HG03103 (cell line): Measurements from ENCODE around the gene EMC8.
"Not testable (repeated sequence)": the region's sequence is repeated elsewhere in the genome, so short reads cannot be mapped to it uniquely, and the experiment has no call there.

Experiments used
- ATAC-seq: cut with Tn5 transposase; IDR thresholded peaks from one replicate; pipeline ENCODE4 v1.9.1; 2021; ENCODE audit warnings: low read depth; ENCODE audit not compliant: unreplicated experiment

EMC8 gene

DNA sequence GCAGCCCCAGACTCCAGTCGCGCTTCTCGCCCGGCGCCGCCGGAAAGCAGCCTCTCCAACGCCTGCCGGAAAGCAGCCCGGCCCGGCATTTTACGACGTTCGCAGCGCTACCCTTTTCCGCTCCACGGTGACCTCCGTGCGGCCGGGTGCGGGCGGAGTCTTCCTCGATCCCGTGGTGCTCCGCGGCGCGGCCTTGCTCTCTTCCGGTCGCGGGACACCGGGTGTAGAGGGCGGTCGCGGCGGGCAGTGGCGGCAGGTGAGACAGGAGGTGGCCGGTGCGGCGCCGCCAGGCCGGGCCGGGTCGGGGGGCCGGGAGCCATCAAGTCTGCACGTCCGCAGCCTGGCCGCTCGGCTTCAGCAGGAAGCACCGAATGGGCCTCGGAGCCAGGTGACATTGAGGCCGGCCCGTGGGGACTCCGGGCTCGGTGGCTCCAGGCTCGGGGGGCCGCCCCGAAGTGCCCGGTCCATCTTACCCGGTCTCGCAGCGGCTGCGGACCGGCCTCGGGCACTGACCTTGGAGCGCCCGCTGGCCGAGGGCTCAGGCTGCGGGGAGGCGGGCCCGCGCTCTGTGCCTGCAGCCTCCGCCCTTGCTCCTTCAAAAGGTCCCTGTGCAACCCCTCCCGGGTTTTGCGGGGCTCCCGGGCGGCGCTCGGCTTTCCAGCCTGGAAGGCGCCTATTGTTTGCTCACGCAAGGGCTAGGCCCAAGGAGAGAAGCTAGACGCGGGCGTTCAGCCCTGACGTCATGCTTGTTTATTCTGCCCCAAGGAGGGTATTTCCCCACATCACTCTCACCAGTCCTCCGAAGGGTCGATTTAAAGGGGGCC lies at the start of gene EMC8, which contains the start of gene COX4I1:
Gene EMC8, minus strand, starts transcription at position 48 of the 824 bp plus-strand sequence. CDS start 249 bp downstream, outside the sequence.
Gene COX4I1, plus strand, starts transcription at position 199 of the 824 bp plus-strand sequence. CDS start 1,511 bp downstream, outside the sequence.
- ATAC-seq, result peak; percentile 72

DNA sequence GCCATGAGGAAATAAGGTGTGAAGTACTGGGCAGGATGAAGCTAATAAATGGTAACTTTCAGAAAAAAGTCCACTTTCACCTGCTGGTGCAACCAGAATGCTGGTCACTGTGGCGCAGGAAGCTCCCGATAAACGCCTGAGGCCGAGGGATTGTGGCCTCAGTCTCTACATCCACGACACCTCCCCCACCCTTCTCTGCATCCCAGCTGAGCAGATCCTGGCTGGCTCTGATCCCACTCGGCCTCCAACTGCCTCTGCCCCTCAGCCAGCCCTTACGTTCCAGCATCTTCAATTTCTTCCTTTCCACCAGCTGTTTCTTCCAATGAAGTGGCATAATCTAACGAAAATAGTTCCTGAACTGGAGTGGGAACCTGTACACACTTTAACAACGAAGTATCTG lies 49.6 kb upstream of the EMC8 start:
- no peak for ATAC-seq

DNA sequence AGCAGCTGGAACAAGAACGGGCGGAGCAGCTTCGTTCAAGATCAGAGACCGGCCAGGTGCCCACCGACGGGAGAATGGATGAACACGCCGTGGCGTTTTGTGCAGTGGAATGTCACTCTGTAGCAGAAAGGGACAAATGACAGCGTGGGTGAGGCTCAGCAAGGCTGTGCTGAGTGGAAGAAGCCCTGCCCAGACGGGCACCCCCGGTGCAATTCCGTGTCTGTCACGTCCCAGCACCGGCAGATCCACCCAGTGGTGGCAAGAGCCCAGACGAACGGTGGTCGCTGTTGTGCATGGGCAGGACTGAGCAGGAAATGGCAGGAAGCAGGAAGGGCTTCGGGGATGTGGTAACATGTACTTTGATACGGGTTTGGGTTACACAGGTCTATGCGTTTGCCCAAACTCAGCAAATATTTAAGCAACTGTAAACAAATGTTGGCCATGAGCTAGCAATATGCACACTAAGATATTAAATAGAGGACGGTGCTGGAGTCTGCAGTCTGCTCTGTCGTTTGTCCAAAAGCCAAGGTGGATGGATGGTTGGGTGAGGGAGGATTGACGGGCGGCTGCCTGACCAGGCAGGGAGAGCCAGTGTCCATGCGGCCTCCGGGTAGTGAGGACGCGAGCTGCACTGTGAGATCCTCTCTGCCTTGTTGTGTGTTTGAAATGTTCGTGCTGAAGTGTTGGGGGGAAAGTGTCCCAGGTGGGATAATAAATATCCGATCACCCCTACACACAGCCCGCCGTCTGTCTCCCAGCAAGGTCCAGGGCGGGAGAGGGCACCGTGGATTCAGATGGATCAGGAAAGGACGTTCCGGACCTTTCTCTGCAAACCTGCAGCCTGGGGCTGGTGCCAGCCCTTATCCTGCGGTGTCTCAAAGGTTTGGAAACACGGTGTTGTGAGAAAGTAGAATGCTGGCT lies 48.6 kb upstream of the EMC8 start:
- ATAC-seq, result no peak

DNA sequence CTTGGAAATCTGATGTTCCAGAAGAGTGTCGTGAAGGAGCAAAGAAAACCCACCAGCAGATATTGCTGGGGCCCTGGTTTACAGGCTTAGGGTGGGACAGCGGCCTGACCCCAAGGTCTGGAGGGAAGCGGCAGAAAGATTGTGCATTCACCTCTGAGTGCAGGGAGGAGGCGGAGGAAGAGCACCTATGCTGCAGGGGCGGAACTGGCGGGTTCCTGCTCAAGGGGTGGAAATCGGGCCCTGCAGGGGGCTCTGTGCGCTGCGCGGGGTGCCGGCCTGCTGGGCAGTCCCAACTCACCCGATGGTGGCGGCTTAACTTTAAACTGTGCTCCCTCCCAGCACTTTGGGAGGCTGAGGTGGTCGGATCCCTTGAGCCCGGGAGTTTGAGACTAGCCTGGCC lies 47.7 kb upstream of the EMC8 start:
- ATAC-seq, result no peak

DNA sequence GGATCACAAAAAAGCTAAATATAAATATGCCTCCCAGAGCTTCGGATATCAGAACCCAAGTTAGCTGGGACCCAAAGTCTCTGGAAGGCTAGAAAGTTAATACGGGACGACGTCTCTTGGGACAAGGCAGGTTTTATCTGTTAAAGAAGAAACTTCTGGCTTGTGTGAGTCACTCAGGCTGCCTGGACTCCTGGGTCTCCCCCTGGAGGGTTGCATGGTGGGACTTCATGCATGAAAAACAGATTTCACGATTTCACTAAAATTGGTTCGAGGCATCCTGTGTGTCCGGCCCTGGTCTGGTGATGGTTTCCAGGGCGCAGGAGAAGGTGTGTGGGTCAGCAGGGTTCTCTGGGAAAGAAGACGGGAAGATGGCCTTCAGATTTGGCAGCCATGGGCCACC lies 47.1 kb upstream of the EMC8 start:
- ATAC-seq, result no peak

DNA sequence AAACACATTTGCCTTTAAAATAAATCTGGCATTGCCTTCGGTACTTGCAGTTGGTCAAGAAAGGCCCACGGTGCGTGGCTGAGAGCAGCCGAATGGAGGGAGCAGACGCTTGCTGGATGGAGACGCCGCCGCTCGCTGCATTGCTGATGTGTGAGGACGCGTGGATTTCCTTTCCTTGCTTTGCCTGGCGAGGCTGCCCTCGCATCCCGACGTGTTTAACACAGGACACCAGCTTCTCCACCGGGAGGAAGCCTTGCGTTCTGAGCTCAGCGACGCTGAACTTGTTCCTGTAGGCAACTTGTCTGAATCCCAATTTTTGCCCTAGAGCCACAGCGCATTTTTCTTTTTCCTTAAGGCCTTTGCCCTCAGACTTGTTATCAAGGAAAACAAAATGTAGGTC lies 45.9 kb upstream of the EMC8 start:
- ATAC-seq, result no peak

DNA sequence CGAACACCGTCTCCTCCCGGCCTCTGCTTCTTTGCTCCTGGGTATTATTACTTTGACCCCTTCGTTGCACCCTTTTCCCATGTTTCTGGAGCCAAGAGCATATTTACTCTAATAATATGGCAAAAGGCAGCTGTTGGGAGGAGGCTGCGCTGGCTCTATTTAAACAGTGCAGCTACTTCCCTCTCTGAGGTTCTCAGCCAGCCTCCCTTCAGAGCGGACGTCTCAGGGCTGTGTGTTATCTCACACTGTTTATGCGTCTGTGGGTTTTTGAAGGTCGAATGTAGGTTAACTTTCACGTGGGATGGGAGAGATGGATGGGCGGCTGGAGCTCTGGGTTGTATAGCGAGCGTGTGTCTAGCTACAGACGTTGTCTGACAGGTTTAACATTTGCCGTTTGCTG lies 45.4 kb upstream of the EMC8 start:
- no peak for ATAC-seq

DNA sequence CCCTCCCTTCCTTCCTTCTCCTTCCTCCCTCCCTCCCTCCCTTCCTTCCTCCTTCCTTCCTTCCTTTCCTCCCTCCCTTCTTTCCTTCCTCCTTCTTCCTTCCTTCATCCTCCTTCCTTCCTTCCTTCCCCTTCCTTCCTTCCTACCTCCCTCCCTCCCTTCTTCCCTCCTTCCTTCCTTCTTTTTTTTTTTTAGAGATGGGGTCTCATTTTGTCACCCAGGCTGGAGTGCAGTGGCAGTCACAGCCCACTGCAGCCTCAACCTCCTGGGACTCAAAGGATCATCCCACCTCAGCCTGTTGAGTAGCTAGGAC lies 44.8 kb upstream of the EMC8 start:
- no peak for ATAC-seq

DNA sequence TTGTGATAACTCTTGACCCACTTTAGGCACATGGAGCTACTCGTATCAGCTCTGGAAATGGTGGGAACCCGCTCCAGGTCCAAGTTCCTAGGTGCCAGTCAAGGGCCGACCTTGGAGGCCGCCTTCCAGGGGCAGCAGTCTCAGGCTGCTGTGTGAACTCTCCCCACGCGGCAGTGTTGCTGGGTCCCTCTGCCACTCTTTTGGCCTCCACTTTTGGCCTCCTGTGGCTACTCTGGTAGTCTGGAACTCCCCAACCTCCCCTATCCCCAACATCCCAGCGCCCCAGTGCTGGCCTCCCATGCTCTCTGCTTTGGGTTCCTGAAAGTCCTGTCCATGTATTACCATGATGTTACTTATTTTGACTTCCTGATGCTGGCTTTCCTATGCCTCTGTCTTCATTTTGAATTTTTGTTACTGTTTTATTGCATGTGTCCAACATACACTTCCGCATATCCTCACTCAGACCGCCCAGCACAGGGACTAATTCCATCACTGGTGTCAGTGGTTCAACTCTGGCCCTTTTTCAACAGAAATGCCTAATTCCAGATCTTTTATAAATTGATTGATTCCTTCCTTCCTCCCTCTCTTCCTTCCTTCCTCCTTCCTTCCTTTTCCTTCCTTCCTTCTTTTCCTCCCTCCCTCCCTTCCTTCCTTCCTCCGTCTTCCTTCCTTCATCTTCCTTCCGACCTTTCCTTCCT lies 44.3 kb upstream of the EMC8 start:
- ATAC-seq, result no peak

DNA sequence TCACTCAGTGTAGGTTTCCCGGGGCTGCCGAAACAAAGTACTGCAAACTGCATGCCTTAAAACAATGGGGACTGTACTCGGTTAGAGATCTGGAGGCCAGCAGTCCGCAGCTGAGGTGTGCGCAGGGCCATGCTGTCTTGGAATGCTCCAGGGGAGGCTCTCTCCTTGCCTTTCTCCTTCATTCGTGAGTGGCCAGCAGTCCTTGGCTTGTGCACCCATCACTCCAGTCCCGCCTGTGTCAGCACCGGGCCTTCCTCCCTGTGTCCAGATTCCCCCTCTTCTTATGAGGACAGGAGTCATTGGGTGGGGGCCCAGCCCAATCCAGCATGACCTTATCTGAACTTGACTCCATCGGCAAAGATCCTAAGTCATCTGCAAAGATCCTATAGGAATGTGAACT lies 43.5 kb upstream of the EMC8 start:
- ATAC-seq, result no peak

DNA sequence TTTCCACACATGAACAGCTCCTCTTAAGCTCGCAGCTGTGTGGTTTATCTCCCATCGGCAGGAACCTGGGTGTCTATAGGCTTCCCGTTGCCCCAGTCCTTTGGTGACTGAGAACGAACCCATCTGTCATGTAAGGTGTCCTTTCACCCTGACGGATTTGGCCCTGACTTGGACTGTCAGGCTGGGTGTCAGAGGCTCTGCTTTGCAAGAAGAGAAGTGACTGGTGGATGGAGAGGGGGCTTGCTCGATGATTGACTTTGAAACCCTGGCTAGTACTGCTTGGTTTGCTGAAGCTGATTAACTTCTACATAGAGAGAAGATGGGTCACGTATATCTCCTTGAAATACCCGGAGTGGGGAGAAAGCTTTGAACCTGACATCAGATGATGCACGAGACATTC lies 43.1 kb upstream of the EMC8 start:
- no peak for ATAC-seq

DNA sequence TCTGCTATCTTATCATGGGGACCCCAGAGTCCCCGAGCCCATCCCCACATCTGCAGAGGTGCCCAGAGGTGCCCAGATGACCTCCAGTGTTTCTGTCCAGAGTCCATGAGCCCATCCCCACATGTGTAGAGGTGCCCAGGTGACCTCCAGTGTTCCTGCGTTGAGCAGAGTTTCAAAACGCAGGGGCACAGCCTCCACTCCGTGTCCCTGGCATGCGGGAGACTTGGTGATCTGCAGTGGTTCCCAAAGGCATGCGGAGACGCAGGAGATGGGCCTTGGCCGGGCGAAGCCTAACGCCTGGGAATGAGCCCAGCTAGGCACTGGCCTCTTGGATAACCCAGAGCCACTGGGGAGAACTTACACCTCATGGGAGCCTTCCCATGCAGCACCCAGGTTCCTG lies 41.5 kb upstream of the EMC8 start:
- ATAC-seq, result no peak

DNA sequence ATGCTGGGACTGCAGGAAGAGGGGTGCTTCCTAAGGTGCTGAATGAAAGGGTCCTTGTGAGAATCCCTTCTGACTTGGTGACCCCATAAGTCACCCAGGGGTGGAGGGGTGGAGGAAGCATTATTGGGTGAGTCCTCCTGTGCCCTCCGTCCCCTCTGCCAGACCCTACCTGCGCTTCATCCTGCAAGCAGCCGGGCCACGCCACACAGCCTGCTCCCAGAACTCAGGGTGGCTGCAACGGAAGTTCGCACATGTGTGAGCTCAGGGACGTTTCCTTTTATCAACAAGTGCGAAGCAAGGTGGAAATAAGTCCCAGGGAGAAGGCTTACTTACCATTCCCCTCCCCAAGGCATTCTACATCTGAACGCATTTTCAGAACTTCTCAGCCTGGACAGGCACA lies 41.1 kb upstream of the EMC8 start:
- no peak for ATAC-seq

DNA sequence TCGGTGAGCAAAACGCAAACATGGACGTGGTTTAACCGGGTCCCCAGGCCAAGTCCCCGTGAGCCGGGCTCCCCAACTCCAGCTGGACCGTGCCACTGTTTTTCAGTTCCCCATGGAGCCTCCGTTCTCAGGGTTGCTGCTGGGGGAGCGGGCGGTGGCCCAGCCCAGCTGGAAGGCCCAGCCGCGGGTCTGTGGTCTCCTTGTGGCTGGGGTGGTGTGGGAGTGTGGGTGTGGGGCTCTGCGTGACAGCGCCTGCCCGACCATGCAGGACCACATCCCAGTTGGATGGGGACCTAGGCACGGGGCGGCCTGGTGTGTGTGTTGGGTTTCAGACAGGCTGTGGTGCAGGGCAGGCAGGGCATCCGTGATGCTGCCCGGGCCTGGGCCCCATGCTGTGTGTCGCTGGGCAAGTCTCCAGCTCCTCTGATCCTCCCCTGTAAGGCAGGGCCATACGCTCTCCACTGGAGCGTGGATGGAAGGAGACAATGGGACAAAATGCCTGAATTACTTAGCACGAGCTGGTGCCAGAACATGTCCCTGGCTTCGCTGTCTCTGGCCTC lies 40.4 kb upstream of the EMC8 start:
- ATAC-seq, result no peak

DNA sequence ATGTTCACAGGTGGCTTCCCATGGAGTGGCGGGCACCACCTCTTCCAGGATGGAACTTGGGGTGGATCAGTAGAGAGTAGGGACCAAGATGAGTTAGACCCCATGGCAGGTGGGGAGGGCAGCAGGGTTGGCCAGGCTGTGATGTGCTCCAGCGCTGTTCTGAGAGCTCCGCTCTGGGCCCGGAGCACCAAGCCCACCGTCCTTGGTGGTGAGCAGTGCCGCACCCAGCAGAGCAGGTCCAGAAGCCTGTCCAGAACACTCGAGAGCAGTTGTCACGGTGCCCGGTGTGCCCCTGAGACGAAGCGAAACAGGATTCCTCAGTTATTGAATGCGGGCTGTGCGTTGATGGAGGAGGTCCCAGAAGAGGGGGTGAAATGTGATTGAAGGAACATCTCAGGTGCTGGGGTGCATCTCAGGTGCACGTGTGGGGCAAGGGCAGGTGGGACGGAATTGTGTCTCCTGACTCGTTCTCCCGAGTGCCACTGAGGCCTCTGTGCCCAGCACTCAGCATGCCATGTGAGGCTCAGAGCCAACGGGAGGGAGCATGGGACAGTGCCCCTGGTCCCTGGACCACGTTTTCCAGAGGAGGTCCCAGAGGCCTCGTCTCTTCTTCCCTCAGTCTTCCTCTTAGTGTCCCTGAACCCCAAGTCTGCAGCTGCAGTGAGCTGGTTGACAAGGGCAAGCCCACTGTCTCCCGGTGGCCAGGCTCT lies 39.7 kb upstream of the EMC8 start:
- ATAC-seq, result no peak

DNA sequence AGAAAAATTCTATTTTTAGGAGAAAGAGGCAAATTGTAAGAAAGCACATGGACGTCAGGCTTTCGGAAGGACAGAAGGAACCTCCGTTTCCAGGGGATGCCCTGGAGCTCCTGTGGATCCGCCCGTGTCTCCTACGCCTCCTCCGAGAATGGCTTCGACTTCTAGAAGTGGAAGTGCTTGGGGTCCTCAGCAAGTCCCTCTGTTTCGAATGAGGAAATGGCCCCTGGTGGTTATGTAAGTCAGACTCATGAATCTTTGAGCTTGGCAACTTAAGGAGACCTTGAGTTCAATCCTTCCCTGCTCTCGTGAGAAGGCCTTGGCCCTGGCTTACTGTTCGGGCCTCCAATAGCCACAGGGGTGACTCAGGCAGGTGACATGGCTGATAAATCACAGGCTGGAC lies 39.0 kb upstream of the EMC8 start:
- no peak for ATAC-seq

DNA sequence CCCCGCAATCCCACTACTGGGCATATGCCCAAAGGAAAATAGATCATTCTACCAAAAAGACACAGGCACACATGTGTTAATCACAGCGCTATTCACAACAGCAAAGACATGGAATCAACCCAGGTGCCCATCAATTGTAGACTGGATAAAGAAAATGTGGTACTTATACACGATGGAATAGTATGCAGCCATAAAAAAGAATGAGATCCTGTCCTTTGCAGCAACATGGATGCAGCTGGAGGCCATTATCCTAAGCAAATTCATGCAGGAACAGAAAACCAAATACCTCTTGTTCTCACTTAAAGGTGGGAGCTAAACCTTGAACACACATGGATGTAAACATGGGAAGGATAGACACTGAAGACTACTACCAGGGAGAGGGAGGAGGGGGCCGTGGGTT lies 38.3 kb upstream of the EMC8 start:
- ATAC-seq, result not testable (repeated sequence)

DNA sequence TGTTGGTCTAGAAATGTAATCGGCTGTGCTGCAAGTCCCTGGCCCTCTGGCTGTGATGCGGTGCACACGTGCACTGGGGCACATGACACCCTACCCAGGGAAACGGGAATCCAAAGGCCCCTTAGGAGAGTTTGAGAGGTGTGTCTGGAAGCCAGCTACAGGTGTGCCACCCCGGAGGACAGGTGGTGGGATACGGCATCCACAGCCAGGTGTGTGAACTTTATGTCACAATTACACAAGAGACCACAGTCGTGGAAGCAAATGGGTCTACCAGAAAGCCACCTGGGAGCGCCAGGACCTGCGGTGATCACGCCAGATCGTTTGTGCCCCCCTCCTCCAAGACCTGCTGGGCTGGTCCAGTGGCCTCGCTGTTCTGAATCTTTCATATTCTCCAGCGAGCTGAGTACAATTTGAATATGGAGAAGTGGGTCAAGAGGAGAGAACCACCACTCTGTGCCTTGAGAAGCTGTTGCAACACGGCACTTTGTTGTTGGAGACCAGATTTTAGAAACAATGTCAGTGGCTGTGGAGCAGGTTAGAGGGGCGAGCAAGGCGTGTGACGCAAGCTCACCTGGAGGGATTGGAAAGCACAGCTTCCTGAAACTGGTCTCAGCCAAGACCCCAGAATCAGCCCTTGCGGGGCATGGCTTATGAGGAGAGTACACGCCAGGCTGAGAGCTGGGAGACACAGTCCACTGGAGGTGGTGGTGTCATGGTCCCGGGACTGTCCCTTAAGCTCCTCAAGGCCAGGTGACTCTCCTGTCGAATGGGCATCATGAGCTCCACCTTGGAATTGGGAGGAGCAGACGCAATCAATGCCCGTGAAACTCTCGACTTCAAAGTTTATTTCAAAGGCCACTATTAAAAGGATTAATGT lies 37.6 kb upstream of the EMC8 start:
- no peak for ATAC-seq
